D341Med (cell line): ENCODE measurements around the gene KCNK3.
A peak's percentile ranks its signal among the peaks of the same experiment; 100 is the strongest.

Source experiments
- DNase-seq: peaks from one replicate; pipeline ENCODE4 v3.0.0; 2012; ENCODE audit warnings: low spot score

The KCNK3 gene

DNA sequence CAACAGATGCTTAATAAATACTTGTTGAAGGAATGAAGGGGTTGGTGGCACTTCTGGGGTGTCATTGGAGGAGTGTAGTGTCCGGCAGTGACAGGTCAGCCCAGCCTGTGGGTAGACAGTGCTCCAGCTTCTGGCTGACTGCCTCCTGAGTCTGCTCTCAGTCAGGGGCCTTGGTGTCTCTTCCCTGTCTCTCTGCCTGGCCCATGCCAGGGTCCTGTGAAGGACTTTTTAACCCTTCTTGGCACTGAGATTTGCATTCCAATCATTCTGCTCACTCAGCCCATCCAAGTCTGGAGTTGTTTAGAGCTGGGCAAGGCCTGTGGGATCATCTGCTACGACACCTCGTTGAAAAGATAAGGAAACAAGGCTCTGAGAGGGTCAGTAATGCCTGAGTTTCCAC is 1.4 kb upstream of the KCNK3 start:
- DNase-seq, result no peak

DNA sequence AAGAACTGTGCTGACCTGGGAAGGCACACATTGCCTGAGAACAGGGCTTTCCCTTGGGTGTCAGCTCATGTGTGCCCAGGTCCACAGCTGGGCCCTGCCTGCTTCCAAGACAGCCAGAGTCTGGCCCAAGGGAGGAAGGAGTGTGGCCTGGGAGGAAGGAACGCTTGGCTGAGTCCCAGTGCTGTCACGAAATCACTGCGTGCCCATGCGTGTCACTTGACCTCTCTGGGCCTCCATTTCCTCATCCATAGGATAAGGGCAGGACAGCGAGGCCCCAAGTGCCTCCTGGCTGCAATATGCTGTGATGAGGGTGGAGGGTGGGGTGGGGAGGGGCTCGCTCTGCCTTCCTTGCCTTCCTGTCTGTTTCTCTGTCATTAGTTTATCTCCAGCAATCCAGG is 642 bp upstream of the KCNK3 start:
- DNase-seq, result no peak

DNA sequence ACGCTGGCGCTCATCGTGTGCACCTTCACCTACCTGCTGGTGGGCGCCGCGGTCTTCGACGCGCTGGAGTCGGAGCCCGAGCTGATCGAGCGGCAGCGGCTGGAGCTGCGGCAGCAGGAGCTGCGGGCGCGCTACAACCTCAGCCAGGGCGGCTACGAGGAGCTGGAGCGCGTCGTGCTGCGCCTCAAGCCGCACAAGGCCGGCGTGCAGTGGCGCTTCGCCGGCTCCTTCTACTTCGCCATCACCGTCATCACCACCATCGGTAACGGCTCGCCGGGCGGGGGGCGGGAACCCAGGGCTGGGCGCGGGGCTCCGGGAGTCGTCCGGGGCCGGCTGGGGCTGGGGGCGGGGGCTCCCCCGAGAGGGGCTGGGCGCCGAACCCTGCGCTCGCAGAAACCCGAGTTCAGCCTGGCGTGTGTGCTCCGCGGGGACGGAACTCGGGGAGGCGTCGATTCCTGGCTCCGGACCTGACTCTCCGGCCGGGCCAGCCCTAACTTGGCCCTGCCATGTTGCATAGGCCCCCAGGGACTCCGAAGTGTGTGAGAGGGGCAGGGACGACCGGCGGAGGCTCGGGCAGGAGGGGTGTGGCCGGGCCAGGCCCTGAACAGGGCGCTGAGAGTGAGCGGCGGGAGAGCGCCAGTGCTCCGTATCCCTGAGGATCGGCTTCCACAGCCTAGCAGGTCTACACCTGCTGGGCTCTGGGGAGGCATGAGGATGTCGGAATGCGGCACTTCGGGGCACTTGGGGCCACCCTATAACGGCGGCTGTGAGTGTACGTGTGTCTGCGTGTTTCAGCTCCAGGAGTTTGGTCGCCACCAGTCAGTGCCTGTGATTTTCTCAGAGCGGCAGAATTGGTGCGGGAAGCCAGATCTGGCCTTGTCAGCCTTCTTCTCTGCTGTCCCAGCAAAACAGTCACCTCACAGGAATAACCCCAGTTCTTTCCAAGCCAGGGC is 651 bp downstream of the KCNK3 start:
- peak; percentile 76 for DNase-seq

DNA sequence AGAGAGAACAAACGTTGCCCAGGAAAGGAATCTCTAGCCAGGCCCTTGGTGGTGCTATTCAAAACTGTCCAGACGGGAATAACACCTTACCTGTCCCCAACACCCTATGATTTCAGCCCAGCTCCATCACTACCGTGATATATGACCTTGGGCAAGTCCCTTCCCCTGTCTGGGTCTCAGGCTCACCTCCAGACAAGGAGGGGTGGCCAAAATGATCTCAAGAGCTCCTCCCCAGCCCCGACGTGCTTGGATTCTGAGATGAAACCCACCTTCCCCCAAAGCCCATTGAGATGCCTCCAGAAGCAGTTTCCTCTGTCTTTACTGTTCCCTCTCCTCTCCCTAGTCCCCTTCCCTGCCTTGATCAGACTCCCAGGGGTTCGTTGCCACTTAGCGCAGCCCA is 1.5 kb downstream of the KCNK3 start:
- DNase-seq, result no peak

GRCh38 chr2:26696351-26696816 is 3.9 kb downstream of the KCNK3 start:
- DNase-seq, result no peak

DNA sequence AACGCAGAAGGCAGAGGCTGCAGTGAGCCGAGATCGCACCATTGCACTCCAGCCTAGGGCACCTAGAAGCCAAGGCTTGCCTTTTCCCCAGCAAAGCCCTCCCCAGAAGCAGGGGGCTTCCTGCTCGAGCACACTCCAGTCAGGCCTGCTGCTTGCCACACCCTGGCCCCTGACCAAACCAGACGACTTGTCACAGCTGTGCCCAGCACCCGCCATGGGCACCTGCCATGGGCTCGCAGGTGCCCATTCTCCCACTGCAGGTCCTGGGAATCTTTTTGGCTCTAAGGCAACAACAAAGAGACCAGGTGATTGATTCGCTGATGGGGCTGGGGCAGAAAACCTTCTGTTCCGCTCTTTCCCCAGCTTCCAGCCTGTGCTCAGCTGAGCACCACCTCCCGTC is 4.9 kb downstream of the KCNK3 start:
- no peak for DNase-seq

- DNase-seq, result no peak
These were observed 6.8 kb downstream of the KCNK3 start for GRCh38 chr2:26699295-26699694.

DNA sequence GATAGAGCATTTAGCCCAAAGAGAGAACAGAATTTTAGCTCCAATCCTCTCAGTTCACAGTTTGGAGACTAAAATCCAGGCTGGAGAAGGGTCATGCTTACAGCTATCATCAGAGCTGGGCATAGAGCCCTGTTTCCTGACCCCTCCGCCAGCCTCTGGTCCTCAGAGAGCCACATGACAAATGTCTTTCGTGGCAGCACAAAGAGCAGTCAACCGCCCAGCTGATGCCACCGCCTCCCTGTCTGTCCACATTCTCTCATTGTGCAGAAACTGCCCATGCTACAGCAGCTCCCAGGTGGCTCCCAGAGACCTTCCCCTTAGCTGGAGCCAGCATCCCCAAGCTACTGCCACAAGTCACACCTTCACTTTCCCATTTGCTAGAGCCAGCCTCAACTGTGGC is 7.6 kb downstream of the KCNK3 start:
- DNase-seq, result no peak

- no peak for DNase-seq
These were observed 9.1 kb downstream of the KCNK3 start for GRCh38 chr2:26701596-26701995.

DNA sequence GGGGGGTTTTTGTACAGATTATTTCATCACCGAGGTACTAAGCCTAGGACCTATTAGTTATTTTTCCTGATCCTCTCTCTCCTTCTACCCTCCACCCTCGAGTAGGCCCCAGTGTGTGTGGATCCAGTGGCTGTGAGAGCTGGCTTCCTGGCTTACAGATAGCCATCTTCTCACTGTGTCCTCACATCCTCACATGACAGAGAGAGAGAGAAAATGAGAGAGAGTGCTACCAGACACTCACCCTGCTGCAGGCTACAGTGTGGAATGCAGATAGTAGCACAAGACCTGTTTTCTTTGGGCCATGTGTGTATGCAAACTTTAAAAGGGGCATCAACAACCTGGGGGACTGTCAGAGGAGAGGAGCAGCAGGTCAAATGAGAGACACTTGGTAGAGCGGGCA is 9.5 kb downstream of the KCNK3 start:
- DNase-seq, result no peak

DNA sequence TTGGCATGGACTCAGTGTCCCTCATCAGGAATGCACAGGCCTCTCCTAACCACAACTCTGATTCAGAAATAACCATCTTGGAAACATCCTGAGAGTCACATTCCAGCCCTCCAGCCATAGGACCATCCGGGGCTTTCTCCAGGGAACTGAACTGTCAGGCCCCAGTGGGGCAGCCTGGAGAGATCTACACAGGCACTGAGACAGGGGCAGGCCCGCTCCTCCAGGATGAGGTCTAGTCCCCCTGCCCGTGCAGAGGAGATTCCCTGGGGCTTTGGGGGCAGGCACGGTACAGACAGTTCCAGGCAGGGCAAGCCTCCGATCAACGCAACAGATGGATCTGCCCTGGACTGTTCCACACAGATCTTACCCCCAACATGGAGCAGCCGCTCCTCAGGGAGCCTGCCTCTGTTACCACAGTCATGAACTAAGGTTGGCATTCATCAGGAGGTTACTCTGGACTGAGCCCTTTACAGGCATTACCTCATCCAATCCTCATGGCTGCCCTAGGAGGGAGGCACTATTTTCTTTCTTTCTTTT is 12.0 kb downstream of the KCNK3 start:
- no peak for DNase-seq

- DNase-seq, result no peak
These were observed 12.6 kb downstream of the KCNK3 start for GRCh38 chr2:26705126-26705525.

DNA sequence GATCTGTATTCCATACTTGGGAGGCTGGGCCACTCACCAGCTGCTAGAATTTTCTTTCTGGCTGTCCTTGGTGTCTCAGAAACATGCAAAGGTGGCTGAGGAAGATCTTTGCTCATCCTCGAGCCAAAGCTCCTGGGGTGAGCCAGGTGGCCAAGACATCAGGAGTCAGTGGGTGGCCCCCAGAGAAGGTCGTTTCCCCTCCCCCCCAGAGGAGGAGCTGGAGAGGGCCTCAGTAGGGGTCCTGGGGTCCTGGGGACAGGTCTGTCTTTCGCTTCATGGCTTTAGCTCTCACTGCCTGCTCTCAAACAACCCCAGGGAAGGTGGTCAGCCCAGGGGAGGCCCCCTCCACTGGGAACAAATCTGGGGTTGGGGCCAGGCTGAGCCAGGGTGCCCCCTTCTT is 13.6 kb downstream of the KCNK3 start:
- DNase-seq, result no peak

DNA sequence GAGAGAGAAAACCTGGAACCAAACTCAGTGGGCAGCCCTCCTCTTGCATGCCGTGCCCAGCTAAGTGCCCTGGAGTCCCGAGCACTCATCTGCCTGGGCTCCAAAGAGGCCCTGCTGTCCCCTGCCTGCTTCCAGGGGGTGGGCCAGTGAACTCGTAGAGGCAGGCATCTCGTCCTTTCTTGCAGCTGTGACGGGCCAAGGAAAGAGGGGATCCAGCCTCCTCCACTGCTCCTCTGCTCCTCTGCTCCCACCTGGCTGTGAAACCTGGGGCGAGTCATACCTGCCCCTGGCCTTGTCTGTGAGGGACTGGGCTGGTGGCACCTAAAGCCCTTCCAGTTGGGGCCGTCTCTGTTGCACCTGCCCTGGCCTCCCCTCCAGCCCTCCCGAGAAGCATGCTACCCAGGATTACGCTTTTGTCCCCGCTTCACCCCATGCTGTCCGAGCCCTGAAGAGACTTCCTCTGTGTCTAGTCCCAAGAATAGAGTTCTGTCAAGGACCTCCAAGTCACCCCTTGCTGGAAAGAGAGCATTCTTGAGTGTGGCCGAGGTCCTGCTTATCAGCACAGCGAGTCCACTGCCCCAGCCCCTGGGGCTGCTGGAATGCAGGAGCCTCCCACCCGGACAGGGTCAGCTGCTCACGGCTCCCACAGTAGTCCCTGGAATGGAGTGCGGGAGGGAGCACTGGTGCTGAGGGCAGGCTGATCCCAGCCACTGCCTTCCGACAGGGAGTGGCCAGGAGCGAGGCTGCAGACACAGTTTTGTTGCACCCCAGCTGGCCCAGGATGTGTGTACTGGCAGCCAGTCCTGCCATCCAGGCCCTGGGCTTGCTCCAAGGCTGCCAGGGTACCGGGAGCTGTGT is 14.3 kb downstream of the KCNK3 start:
- no peak for DNase-seq

GRCh38 chr2:26707747-26708146 is 15.2 kb downstream of the KCNK3 start:
- DNase-seq, result no peak

DNA sequence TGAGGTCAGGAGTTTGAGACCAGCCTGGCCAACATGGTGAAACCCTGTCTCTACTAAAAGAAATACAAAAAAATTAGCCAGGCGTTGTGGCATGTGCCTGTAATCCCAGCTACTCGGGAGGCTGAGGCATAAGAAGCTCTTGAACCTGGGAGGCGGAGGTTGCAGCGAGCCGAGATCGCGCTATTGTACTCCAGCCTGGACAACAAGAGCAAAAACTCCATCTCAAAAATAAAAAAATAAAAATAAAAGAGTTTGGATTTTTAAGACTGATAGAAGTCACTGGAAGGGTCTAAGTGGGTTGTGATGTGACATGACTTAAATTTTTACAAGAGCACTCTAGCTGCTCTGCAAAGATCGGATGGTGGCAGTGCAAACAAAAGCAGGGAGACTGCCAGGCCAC is 15.9 kb downstream of the KCNK3 start:
- DNase-seq, result no peak

DNA sequence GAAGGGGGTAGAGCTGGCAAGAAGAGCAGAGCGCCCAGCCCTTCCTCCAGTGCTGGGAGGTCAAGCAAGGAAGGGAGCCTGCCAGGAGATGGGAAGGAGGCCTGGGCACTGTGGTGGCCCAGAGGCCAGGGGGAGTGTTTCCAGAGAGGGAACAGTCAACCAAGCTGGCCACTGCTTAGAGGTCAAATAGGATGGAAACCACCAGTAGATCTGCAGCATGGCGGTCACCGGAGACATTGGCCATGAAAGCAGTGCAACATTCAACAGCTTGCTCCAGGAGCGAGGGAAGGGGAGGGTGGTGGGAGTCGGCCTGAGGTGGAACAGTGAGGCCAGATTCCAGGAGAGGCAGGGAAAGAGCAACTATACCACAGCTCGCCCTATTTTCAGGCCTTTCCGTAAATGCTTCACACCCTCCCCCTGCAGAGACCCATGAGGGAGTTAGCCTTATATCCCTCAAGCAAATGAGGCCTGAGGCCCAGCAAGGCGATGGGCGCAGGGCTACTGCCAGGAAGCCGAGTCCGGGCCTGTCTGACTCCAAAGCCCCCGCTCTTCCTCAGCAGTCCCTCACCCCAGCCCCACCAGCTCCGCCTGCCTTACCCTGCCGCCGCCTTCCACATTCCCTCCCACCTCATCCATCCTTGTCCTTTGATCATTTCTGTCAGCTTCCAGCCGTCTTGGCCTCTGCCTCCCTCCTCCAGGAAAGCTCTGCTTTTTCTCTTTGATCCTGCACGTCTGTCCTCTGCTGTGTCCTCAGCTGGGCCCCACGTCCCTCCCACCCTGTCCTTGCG is 17.0 kb downstream of the KCNK3 start:
- no peak for DNase-seq

GRCh38 chr2:26710145-26710544 is 17.6 kb downstream of the KCNK3 start:
- no peak for DNase-seq

DNA sequence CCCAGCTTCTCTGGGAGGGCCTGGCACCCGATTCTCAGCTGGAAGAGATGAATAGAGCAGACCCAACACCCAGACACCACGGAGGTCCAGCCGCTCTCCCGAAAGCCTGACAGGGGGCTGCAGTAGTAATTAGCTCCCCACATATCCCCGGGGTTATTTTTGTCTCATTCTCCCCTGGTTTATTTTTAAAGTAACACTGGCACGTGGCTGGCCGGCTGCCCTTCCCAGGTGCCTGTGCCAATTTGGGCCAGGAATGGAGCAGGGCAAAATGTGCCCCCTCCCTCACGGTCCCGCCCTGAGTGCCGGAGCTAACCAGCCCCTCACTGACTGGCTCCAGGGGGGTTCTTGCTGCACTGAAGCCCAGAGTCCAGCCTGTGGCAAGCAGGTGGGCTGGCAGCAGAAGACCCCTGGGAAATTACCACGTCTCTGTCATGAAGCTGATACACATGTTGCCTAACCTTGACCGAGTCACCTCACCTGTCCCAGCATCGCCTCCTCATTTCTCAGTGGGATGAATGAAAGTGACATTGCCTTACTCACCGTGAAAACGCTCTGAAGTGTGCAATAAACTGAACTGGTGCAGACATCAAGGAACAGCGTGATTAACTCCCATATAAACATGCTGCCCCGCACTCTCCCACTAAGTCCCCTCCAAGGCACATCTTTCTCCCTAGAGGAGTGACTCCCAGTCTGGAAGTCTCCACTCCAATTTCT is 18.4 kb downstream of the KCNK3 start:
- no peak for DNase-seq

- no peak for DNase-seq
These were observed 19.1 kb downstream of the KCNK3 start for GRCh38 chr2:26711457-26712161.
